ENCODE data around the gene ZMYND10.

Gene ZMYND10

DNA sequence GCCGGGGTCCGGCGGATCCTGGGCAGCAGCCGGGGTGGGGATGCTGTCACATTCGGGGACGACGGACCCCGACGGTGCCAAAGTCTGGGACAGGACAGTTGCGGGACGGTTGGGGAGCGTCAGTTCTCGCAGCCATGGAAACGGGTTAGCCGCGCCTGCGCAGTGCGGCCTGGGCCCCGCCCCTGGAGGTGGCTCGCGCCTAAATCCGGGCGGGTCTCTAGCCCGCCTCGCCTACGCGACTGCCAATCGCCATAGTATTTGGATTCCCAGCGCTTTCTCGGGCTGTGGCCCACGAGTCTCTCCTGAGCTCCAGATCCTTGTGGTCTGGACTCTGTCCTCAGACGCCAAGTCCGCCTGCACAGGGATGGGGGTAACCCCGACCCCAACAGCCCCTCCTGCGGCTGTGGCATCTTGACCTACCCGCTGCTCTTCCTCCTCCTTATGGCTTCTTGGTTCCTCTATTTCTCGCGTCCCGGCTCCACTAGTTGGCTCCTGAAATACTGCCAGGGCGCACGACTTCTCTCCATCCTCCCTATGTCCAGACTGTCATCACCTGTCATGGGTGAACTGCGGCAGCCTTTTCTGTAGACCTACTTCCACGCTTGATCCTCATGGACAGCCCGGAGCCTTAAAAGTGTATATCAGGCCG is at the start of gene ZMYND10:
TSS of gene ZMYND10 (minus strand) at position 147 of the 649 bp plus-strand sequence. CDS start 153 bp downstream, outside the sequence.
- DNase-seq, result peak; percentile 69

DNA sequence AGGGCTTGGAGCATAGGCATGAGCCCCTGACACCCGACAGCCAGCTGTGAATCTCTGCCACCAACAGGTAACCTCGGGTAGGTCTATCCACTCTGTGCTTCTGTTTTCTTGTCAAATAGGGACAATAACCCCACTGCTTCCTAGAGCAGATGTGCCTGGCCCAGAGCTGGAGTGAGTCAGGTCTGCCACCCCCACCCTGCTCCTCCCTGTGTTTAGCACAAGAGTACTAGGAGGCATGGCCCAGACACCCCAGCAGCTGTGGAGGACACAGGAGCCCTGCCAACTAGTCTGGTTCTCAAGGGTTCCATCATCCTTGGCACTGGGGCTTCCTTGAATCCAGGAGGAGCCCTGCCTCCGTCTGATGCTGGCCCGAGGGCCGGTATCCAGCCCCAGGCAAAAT is 47.5 kb upstream of the ZMYND10 start:
- no peak for DNase-seq

- no peak for DNase-seq
These were observed 46.7 kb upstream of the ZMYND10 start for GRCh38 chr3:50392101-50392715.

- no peak for DNase-seq
These were observed 45.1 kb upstream of the ZMYND10 start for GRCh38 chr3:50390508-50391224.

DNA sequence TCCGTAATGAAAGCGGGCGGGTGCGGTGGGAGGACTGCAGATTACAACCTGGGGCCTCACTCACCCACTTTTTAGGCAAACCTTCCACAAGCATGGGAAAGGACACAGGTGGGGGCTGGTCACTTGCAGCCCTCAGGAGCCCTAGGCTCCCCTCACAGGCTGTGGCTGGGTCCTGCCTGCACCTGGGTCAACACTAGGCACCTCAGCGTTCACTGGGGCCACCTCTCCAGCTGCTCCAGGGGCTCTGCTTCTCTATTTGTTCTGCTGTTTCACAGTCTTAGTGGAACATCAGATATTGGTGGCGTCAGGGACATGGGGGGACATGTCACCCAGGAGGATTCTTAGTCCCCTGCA is 43.9 kb upstream of the ZMYND10 start:
- DNase-seq, result no peak

DNA sequence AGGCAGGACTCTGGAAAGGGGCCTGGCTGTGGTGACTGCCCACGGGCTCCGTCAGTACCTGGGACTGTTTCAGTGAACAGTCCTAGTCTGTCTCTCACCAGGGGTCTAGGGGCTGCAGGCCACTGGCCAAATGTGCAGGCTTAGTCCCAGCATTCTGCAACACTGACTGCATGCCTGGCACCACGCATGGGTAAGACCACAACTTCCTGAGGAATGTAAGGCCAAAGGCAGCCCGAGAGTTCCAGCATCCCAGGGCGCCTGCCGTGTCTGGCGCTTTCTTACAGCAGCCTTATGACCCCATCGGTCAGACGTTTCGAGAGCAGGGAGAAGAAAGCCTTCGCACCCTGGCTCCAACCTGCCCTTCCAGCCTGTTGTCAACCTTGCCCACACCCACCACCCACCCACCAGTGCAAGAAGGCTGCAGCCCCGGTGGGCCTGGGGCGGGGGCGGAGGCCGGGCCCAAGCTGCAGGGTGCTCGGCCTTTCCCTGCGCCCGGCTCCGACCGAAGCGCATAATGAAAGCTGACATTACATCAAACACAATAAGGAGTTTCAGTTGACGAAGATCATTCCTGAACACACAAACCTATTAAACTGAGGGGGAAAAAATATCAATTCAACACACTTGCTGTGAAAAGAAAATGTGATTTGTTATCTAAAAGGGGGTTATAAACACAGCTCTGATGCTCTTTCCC is 43.3 kb upstream of the ZMYND10 start:
- DNase-seq, result no peak

DNA sequence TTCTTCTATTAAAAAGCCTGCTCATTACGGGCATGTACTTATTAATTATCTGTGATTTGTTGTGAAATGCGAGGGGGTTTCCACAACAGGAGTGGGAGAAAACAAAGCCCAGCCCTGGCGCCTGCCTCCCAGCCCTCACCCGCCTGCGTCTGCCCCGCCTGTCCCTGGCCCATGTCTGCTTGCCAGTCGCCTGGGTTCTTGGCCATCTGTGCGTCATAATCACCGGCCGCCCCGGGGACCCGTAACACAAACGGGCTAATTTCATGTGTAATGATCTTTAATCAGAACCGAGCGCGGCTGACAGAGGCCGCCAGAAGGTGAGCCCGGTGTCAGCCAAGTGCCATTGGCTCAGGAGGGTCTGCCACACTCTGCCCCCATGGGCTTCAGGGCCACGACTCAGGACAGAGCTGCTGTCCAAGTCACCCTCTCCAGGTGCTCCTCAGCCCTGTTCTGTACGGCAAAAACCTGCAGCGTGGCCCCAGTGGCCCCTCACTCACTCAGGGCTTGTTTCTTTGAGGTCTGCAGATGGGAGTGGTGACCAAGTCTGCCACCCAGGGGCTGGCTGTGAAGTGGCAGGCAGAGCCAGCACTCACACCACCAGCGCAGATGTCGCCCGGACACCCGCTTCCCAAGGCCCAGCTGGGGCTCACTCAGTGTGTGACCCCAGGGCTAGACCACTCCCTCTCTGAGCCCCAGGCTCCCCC is 42.6 kb upstream of the ZMYND10 start:
- no peak for DNase-seq

GRCh38 chr3:50385754-50386153 is 40.2 kb upstream of the ZMYND10 start:
- DNase-seq, result no peak

DNA sequence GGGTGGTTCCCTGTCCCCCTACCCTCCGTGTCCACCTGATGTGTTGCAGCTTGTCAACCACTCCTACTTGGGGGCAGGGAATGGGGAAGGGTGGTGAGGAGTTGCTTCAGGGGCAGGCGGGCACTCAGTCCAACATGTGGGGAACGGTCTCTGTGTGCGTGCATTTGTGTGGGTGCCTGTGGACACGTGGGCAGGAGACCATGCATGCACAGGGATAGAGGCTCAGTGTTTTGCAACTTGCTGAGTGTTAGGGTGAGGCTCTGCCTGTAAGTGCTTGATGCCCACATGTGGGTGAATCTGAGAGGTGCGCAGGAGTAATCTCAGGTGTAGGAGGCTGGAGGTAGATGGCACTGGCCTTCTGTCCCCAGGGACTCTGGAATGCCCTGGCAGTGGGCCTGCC is 38.2 kb upstream of the ZMYND10 start:
- no peak for DNase-seq

- no peak for DNase-seq
These were observed 37.2 kb upstream of the ZMYND10 start for GRCh38 chr3:50382722-50383121.

DNA sequence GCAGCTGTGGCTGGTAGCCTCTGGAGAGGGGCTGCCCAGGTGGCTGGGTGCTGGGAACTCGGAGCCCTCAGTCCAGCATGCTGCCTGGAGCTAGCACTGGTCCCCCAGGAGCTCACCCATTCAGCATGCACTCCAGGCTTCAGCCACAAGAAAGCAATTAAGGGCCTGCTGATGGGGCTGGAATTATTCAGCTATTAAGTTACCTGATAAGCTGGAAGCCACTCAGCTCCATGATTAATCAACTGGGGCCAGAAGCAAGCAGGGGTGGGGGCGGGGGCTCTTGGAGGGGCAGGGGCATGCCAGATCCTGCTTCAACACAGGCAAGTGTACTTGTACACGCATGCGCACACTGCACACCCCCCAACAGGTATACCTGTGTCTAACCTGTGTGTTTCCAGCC is 35.9 kb upstream of the ZMYND10 start:
- no peak for DNase-seq

DNA sequence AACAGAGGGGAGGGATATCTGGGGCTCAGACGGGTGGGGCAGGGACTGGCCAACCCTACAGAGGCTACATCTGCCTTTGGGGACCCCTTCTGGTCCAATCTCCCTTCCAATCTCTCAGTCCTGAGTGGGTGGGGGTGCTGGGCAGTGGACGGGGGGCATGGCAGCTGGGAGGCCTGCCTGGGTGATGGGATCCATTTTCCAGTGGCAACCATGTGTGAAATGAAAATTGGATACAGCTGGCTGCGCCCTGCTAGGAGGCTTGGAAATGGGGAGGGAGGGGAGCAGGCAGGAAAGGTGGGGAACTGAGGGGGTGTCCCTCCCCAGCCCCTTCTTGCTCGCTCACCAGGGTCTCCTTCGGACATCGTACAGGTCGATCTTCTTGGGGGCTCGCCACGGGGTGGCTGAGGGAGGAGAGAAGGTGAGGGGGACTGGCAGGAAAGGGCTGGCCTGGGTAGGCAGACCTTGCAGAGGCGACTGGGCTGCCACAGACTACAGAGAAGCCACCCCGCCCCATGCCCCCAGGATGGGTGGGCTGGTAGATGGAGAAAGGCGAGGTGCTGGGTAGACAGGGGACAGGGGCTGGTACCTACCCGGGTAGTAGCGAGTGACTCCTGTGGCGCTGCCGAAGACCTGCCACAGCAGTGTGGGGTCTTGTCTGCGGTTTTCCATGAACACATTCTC is 35.0 kb upstream of the ZMYND10 start:
- DNase-seq, result no peak

DNA sequence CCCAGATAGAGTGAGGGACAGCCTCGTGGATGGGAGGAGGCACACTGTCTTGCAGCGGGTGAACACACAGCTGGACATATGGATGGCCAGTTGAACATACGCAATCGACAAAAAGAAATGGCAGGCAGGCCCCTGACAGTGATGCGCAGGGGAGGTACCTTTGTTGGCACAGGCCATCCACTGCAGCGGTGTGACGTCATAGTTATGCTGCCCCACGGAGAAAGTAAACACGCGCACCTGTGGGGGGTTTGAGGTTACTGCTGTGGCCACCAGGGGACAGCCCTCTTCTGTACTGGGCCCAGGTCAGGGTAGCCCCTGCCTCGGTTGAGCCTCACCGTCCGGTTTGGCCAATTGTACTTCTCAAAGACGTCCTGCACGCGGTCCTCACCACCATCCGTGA is 33.2 kb upstream of the ZMYND10 start:
- no peak for DNase-seq

DNA sequence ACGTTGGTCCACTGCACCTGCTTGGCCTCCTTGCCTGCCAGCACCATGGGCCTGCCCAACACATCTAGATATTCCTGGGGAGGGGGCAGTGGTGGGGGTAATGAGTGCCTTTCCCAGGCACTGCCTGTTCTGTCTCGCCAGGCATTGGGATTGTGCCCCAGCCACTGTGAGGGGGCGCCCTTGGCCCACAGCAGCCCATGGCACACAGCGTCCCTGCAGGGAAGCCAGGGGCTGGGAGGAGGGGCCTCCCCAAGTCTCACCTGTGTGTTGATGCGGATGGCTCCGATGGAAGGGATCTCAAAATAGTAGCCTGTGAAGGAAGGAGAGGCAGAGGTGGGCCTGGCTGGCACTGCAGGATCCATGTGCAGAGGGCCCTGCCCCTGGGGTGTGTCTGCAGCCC is 32.5 kb upstream of the ZMYND10 start:
- DNase-seq, result no peak

- DNase-seq, result no peak
These were observed 29.9 kb upstream of the ZMYND10 start for GRCh38 chr3:50375258-50375931.

DNA sequence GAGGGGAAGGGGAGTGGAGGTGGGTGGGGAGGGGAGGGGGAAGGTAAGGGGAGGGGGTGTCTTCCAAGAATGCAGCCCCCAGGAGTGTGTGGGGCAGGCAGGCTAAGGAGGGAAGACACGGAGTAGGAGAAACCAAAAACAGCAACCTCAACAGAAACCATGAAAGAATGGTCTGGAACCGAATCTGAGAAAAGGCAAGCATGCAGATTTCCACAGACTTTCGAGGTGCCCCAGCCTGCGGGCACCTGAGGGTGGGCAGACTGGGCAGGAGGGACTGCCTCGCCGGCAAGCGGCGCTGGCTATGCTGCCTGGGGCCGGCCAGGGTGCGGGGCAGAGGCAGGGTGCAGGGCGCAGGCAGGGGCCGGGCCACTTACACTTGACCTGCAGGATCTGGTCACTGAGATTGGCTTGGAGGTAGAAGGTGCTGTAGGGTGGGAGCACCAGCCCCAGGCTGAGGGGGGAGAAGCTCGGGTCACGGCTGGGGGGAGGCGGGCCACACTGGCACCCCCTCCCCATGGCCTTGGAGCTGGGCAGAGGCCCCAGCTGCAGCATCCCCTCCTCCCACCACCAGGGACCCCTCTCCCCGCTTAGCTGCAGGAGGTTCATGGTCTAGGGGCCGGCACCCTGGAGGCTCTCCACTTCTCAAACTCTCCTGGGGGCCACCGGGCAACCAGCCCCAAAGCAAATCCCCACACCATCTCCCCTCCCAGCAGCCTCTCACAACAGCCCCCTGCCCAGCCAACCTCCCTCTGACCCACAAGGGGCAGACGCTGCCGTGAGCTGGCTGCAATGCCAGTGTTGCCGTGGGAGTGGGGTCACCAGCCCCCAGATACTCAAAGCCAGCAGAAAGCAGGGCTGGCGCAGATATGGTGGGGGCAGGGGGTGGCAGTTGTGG is 29.1 kb upstream of the ZMYND10 start:
- DNase-seq, result no peak

- no peak for DNase-seq
These were observed 27.9 kb upstream of the ZMYND10 start for GRCh38 chr3:50373146-50374051.

DNA sequence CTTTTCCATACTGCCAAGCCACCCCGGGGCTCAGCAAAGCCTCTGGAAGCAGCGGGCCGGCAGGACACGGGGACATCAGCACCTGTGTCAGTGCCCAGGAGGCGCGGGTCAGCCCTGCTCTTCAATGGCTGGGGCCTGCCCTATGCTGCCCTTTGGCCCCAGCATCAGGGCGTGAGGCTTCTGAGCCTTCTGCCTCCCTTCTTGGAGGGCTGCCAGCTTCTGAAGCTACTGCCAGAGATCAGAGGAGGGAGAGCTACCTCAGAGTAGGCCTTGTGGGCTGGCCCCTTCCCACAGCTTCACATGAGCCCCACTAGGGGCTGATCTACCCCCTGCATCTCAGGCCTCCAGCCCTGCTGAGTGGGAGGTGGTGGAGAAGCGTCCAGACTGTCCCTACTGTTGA is 26.8 kb upstream of the ZMYND10 start:
- no peak for DNase-seq

- DNase-seq, result no peak
These were observed 25.7 kb upstream of the ZMYND10 start for GRCh38 chr3:50371133-50371685.
